HG02981 (cell line): ENCODE measurements around the gene UBA5.
"Not testable (repeated sequence)": the region's sequence is repeated elsewhere in the genome, so short reads cannot be mapped to it uniquely, and the experiment has no call there.

ENCODE experiments used
- ATAC-seq: cut with Tn5 transposase; IDR thresholded peaks from one replicate; pipeline ENCODE4 v1.9.1; 2021; ENCODE audit warnings: mild to moderate bottlenecking, moderate library complexity; ENCODE audit not compliant: unreplicated experiment

UBA5 gene

GRCh38 chr3:132660052-132660810 lies at the start of gene UBA5:
Gene UBA5, plus strand, starts transcription at chr3:132660329. Its CDS starts 209 bp downstream, at chr3:132660538.
- peak; percentile 74 for ATAC-seq

GRCh38 chr3:132615301-132615700 lies 44.8 kb upstream of the UBA5 start:
- ATAC-seq: not testable (repeated sequence)

- no peak for ATAC-seq
Observed at GRCh38 chr3:132615881-132616280, 44.2 kb upstream of the UBA5 start.

- no peak for ATAC-seq
Observed at GRCh38 chr3:132616780-132617179, 43.3 kb upstream of the UBA5 start.

- ATAC-seq: no peak
Observed at GRCh38 chr3:132622148-132622547, 38.0 kb upstream of the UBA5 start.

GRCh38 chr3:132622761-132623160 lies 37.4 kb upstream of the UBA5 start:
- ATAC-seq: no peak

GRCh38 chr3:132623646-132624045 lies 36.5 kb upstream of the UBA5 start:
- ATAC-seq: no peak

GRCh38 chr3:132624790-132625189 lies 35.3 kb upstream of the UBA5 start:
- ATAC-seq: no peak

- peak; percentile 83 for ATAC-seq
Observed at GRCh38 chr3:132625613-132626012, 34.5 kb upstream of the UBA5 start.

GRCh38 chr3:132626955-132627354 lies 33.2 kb upstream of the UBA5 start:
- no peak for ATAC-seq

GRCh38 chr3:132628157-132628556 lies 32.0 kb upstream of the UBA5 start:
- no peak for ATAC-seq

- no peak for ATAC-seq
Observed at GRCh38 chr3:132629928-132630327, 30.2 kb upstream of the UBA5 start.

GRCh38 chr3:132630612-132631011 lies 29.5 kb upstream of the UBA5 start:
- ATAC-seq: no peak

GRCh38 chr3:132635052-132635451 lies 25.1 kb upstream of the UBA5 start:
- ATAC-seq: no peak

- no peak for ATAC-seq
Observed at GRCh38 chr3:132637590-132637989, 22.5 kb upstream of the UBA5 start.

- no peak for ATAC-seq
Observed at GRCh38 chr3:132638706-132639105, 21.4 kb upstream of the UBA5 start.

GRCh38 chr3:132641427-132641826 lies 18.7 kb upstream of the UBA5 start:
- ATAC-seq: not testable (repeated sequence)

- no peak for ATAC-seq
Observed at GRCh38 chr3:132641837-132642538, 18.1 kb upstream of the UBA5 start.

GRCh38 chr3:132642539-132642847 lies 17.6 kb upstream of the UBA5 start:
- no peak for ATAC-seq

GRCh38 chr3:132643366-132643765 lies 16.8 kb upstream of the UBA5 start:
- ATAC-seq: no peak

- ATAC-seq: no peak
Observed at GRCh38 chr3:132645058-132645457, 15.1 kb upstream of the UBA5 start.

GRCh38 chr3:132650153-132650552 lies 10.0 kb upstream of the UBA5 start:
- no peak for ATAC-seq
